SH-SY5Y (cell line): ENCODE data around the gene STAMBP.

Experiments
- GATA2 ChIP-seq: IDR thresholded peaks from 2 replicates; pipeline ENCODE4 v1.6.1; 2011; ENCODE audit warnings: mild to moderate bottlenecking, low read depth, low read length
- GATA3 ChIP-seq: IDR thresholded peaks from 2 replicates; pipeline ENCODE4 v1.6.1; 2011; ENCODE audit warnings: low read depth, mild to moderate bottlenecking, low read length, moderate library complexity

GRCh38 chr2:73915437-73915993 is 86.8 kb downstream of the STAMBP start:
- TF ChIP-seq GATA3 (no peak), GATA2 (no peak)
